Bronchial epithelial cell (primary cell): ENCODE measurements around the gene UNC79. TPM values are rescaled to one million over a fixed set of nuclear protein-coding genes. Genes with fewer than 3 reads are reported as not detected.

Experiments used
- DNase-seq: peaks from one replicate; pipeline ENCODE4 v3.0.0-alpha.2; 2010; ENCODE audit warnings: low read depth
- FAIRE-seq: peaks from 2 replicates; lab custom pipeline; 2011; peaks lifted over from hg19 to GRCh38; lab: Jason Lieb, UNC
- H3K27me3 ChIP-seq: 2 replicates; pipeline ENCODE4 v1.5.1; 2011; ENCODE audit warnings: low read length; ENCODE audit not compliant: control insufficient read depth, insufficient read depth
- H3K36me3 ChIP-seq: 2 replicates; pipeline ENCODE4 v1.5.1; 2011; ENCODE audit warnings: low read length; ENCODE audit not compliant: control insufficient read depth, insufficient read depth
- H3K4me3 ChIP-seq: 2 replicates; pipeline ENCODE4 v1.5.1; 2011; ENCODE audit warnings: mild to moderate bottlenecking, low read depth, low read length, control low read depth
- CTCF ChIP-seq: IDR thresholded peaks from 2 replicates; pipeline ENCODE4 v1.5.1; 2011; ENCODE audit warnings: mild to moderate bottlenecking, moderate library complexity, low read length, control low read depth, inconsistent platforms; ENCODE audit not compliant: insufficient read depth, severe bottlenecking
- total RNA-seq: library from RNA; depleted of rRNA; stranded (reverse); fragments of >200 nt; gene quantifications from 2 replicates; pipeline ENCODE4 v1.2.1, GENCODE V29; 2014

Gene UNC79
- total RNA-seq, 1 donor from 2014 or later: under 0.01 TPM

GRCh38 chr14:93734086-93734822, 303.5 kb downstream of the UNC79 start:
- no peak for TF ChIP-seq CTCF
- no peak for FAIRE-seq

GRCh38 chr14:93735206-93735605, 304.5 kb downstream of the UNC79 start:
- Histone ChIP-seq H3K36me3 (no peaks in the 10 kb centered on the region), H3K27me3 (no peaks in the 10 kb centered on the region), H3K4me3 (no peak overlapping the region)
- FAIRE-seq (no peak), DNase-seq (no peak)
- no peak for TF ChIP-seq CTCF

More at GRCh38 chr14:93734086-93734822, 303.5 kb downstream of the UNC79 start:
- H3K4me3 ChIP-seq: no peak overlapping the region
- no peaks in the 10 kb centered on the region for H3K27me3 ChIP-seq
- DNase-seq: no peak
- H3K36me3 ChIP-seq: no peaks in the 10 kb centered on the region

DNA sequence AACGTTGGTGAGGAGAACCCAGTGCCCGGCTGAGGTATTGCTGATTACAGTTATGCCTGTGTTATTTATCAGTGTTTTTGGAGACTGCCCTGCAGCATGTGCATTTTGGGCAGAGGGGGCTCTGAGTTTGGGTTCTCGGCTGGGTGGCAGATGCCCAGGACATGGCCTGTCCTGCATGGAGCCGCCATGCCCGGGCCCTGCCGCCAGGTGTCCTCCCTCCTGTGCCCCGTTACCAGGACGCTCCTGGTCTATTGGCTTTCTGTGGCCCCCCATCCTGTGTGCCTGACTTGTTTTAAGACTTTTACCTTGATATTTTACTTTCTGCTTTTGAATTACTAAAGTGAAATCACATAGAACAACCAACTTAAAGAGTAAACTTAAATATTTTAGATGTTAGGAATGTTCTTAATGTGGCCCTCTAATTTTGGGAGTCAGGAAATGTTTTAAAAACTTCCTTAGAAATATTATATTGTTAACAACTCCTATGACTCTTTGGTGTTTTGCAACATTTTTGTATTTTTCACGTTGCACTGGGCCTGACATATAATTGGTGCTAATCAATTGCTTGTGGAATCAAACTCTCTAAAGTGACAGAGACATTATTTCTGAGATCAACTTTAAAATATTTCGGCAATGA, 305.8 kb downstream of the UNC79 start:
- peak; percentile 23 for TF ChIP-seq CTCF
- DNase-seq: no peak
- no peak overlapping the region for H3K4me3 ChIP-seq
- no peaks in the 10 kb centered on the region for H3K36me3 ChIP-seq
- no peak for FAIRE-seq
- no peaks in the 10 kb centered on the region for H3K27me3 ChIP-seq

GRCh38 chr14:93737634-93738033, 306.9 kb downstream of the UNC79 start:
- no peak for TF ChIP-seq CTCF
- Histone ChIP-seq H3K4me3 (no peak overlapping the region), H3K27me3 (no peaks in the 10 kb centered on the region), H3K36me3 (no peaks in the 10 kb centered on the region)
- FAIRE-seq: no peak
- no peak for DNase-seq

- H3K27me3 ChIP-seq: no peaks in the 10 kb centered on the region
- H3K36me3 ChIP-seq: no peaks in the 10 kb centered on the region
- no peak overlapping the region for H3K4me3 ChIP-seq
- FAIRE-seq (no peak), DNase-seq (no peak)
- no peak for TF ChIP-seq CTCF
Measured at GRCh38 chr14:93741556-93742230, 311.0 kb downstream of the UNC79 start.
